Neural cell (in vitro differentiated cells): Measurements from ENCODE around the gene RPL12.

Experiments used
- EP300 ChIP-seq: fragments of 450-650 bp; conservative IDR thresholded peaks from 2 replicates; pipeline ENCODE4 v1.6.1; 2014; ENCODE audit warnings: antibody characterized with exemption, mild to moderate bottlenecking, moderate library complexity; ENCODE audit not compliant: poor library complexity, severe bottlenecking
- EZH2 ChIP-seq: fragments of 200-600, 300-800 bp; shearing (Covaris generic), sonication (generic); IDR thresholded peaks from 2 replicates; pipeline ENCODE4 v1.6.1; 2014; ENCODE audit warnings: antibody characterized with exemption, low read length, borderline replicate concordance, mild to moderate bottlenecking; ENCODE audit not compliant: insufficient read depth, poor library complexity, severe bottlenecking
- POLR2AphosphoS5 ChIP-seq: IDR thresholded peaks from 2 replicates; pipeline ENCODE4 v1.6.1; 2012
- REST ChIP-seq: IDR thresholded peaks from 2 replicates; pipeline ENCODE4 v1.6.1; 2012; ENCODE audit warnings: borderline replicate concordance
- TAF1 ChIP-seq: IDR thresholded peaks from 2 replicates; pipeline ENCODE4 v1.6.1; 2012; ENCODE audit warnings: low read depth
- TF ChIP-seq, protein P1 (sequence below): fragments of 450-650 bp; IDR thresholded peaks from 2 replicates; pipeline ENCODE4 v1.5.1; 2014; ENCODE audit warnings: antibody characterized with exemption, mild to moderate bottlenecking, moderate library complexity; ENCODE audit not compliant: poor library complexity, severe bottlenecking

DNA sequence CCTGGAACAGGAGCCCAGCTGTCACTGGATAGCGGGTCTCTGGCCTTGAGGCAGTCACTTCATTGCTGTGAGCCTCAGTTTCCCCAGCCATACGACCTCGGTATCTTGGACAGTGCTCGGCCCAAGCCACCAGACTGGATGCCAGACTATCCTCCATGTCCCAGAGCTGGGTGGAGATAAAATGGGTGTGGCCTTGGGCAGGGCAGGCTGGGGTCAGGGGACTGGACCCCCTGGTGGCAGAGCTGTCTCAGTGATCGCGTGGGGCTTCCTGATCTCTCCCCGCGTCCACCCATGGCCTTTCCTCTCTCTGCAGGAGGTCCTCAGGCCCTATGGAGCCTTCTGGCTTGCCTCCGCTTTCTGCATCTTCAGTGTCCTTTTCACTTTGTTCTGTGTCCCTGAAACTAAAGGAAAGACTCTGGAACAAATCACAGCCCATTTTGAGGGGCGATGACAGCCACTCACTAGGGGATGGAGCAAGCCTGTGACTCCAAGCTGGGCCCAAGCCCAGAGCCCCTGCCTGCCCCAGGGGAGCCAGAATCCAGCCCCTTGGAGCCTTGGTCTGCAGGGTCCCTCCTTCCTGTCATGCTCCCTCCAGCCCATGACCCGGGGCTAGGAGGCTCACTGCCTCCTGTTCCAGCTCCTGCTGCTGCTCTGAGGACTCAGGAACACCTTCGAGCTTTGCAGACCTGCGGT lies 44.3 kb downstream of the RPL12 start:
- TF ChIP-seq, protein P1, sequence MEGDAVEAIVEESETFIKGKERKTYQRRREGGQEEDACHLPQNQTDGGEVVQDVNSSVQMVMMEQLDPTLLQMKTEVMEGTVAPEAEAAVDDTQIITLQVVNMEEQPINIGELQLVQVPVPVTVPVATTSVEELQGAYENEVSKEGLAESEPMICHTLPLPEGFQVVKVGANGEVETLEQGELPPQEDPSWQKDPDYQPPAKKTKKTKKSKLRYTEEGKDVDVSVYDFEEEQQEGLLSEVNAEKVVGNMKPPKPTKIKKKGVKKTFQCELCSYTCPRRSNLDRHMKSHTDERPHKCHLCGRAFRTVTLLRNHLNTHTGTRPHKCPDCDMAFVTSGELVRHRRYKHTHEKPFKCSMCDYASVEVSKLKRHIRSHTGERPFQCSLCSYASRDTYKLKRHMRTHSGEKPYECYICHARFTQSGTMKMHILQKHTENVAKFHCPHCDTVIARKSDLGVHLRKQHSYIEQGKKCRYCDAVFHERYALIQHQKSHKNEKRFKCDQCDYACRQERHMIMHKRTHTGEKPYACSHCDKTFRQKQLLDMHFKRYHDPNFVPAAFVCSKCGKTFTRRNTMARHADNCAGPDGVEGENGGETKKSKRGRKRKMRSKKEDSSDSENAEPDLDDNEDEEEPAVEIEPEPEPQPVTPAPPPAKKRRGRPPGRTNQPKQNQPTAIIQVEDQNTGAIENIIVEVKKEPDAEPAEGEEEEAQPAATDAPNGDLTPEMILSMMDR = no peak
- TF ChIP-seq EZH2 = no peak
- no peak for TF ChIP-seq REST
- no peak for TF ChIP-seq POLR2AphosphoS5
- no peak for TF ChIP-seq EP300
- TF ChIP-seq TAF1 = no peak
